HepG2 (cell line): ENCODE data around the gene HES3. TPM values are rescaled to one million over a fixed set of nuclear protein-coding genes. Genes with fewer than 3 reads are reported as not detected.
A peak's percentile ranks its signal among the peaks of the same experiment; 100 is the strongest.

Source experiments
- BCL6 ChIP-seq: IDR thresholded peaks from 2 replicates; pipeline ENCODE4 v1.6.1; 2016; ENCODE audit warnings: missing genetic modification reagents, missing compliant biosample characterization
- CTCF ChIP-seq: sonication (generic); formaldehyde crosslinking; IDR thresholded peaks from 2 replicates; pipeline ENCODE4 v1.5.0; 2020; ENCODE audit warnings: mild to moderate bottlenecking, missing genetic modification reagents, moderate library complexity
- GLI4 ChIP-seq: sonication (generic); formaldehyde crosslinking; IDR thresholded peaks from 2 replicates; pipeline ENCODE4 v1.5.1; 2020; ENCODE audit warnings: missing genetic modification reagents, mild to moderate bottlenecking, moderate library complexity, borderline replicate concordance
- GPBP1L1 ChIP-seq: sonication (generic); formaldehyde crosslinking; IDR thresholded peaks from 2 replicates; pipeline ENCODE4 v1.5.0; 2020; ENCODE audit warnings: mild to moderate bottlenecking, missing genetic modification reagents
- GTF2F1 ChIP-seq: fragments of 150-350 bp; IDR thresholded peaks from 2 replicates; pipeline ENCODE4 v1.6.1; 2014; ENCODE audit warnings: low read length
- HES4 ChIP-seq: sonication (generic); formaldehyde crosslinking; IDR thresholded peaks from 2 replicates; pipeline ENCODE4 v1.9.0; 2021; ENCODE audit warnings: mild to moderate bottlenecking, missing genetic modification reagents, borderline replicate concordance
- HOXA7 ChIP-seq: sonication (generic); formaldehyde crosslinking; IDR thresholded peaks from 2 replicates; pipeline ENCODE4 v1.8.1; 2022; ENCODE audit warnings: mild to moderate bottlenecking, missing genetic modification reagents, moderate library complexity
- IKZF5 ChIP-seq: IDR thresholded peaks from 2 replicates; pipeline ENCODE4 v1.6.1; 2018; ENCODE audit warnings: missing genetic modification reagents, mild to moderate bottlenecking, missing compliant biosample characterization
- PAX8 ChIP-seq: sonication (generic); formaldehyde crosslinking; IDR thresholded peaks from 2 replicates; pipeline ENCODE4 v1.8.0; 2022; ENCODE audit warnings: mild to moderate bottlenecking, missing genetic modification reagents, borderline replicate concordance
- POLR2A ChIP-seq, 2 experiments: IDR thresholded peaks; 2 replicates each; pipeline ENCODE4 v1.6.1; 2011; ENCODE audit warnings: low read depth in 2 of 2, low read length in 2 of 2, mild to moderate bottlenecking in 1 of 2, moderate library complexity in 1 of 2; ENCODE audit not compliant: insufficient read depth in 1 of 2
- RAD21 ChIP-seq: fragments of 450-650 bp; formaldehyde crosslinking; IDR thresholded peaks from 2 replicates; pipeline ENCODE4 v1.5.0; 2020; ENCODE audit warnings: mild to moderate bottlenecking
- SNAI1 ChIP-seq: sonication (generic); formaldehyde crosslinking; IDR thresholded peaks from 2 replicates; pipeline ENCODE4 v1.5.0; 2020; ENCODE audit warnings: mild to moderate bottlenecking, missing genetic modification reagents, borderline replicate concordance
- SRSF9 ChIP-seq: fragments of 200-400 bp; formaldehyde crosslinking; IDR thresholded peaks from 2 replicates; pipeline ENCODE4 v1.6.1; 2018; ENCODE audit warnings: borderline replicate concordance, mild to moderate bottlenecking, low read depth, low read length; ENCODE audit not compliant: insufficient read depth, poor library complexity, severe bottlenecking
- ZNF234 ChIP-seq: sonication (generic); formaldehyde crosslinking; conservative IDR thresholded peaks from 2 replicates; pipeline ENCODE4 v1.5.1; 2020; ENCODE audit warnings: mild to moderate bottlenecking, missing genetic modification reagents
- ZNF34 ChIP-seq: sonication (generic); formaldehyde crosslinking; IDR thresholded peaks from 2 replicates; pipeline ENCODE4 v1.4.0; 2020; ENCODE audit warnings: mild to moderate bottlenecking, missing genetic modification reagents, borderline replicate concordance
- polyA plus RNA-seq, 8 experiments: library from polyadenylated mRNA; depleted of rRNA in 3 of 8; stranded (reverse) in 7 of 8; unstranded in 1 of 8; fragments of >200 nt; fragmentation: Illumina TruSeq in 4 of 8; extraction: Trizol in 4 of 8; gene quantifications; 2 replicates each; pipeline versions ENCODE4 v1.2.1 to v1.2.3, GENCODE V29; 2011 to 2016; ENCODE audit warnings: low read depth in 4 of 8, missing spikeins in 1 of 8, mixed read lengths in 1 of 8; ENCODE audit not compliant: insufficient read depth in 1 of 8
- total RNA-seq, 5 experiments: library from RNA; depleted of rRNA; stranded (reverse); fragments of >200 nt; fragmentation: Illumina TruSeq; extraction: Trizol; gene quantifications; 2 replicates each; pipeline ENCODE4 v1.2.3, GENCODE V29; 2016; ENCODE audit warnings: low read depth in 1 of 5
- TF ChIP-seq, protein P1 (sequence below): fragments of 450-650 bp; IDR thresholded peaks from 2 replicates; pipeline ENCODE4 v1.6.1; 2017

HES3 gene
- total and polyA plus RNA-seq, 2 of the 13 experiments (the other 11 are each of a cell fraction or from before 2014, with no cell fraction given): not detected

DNA sequence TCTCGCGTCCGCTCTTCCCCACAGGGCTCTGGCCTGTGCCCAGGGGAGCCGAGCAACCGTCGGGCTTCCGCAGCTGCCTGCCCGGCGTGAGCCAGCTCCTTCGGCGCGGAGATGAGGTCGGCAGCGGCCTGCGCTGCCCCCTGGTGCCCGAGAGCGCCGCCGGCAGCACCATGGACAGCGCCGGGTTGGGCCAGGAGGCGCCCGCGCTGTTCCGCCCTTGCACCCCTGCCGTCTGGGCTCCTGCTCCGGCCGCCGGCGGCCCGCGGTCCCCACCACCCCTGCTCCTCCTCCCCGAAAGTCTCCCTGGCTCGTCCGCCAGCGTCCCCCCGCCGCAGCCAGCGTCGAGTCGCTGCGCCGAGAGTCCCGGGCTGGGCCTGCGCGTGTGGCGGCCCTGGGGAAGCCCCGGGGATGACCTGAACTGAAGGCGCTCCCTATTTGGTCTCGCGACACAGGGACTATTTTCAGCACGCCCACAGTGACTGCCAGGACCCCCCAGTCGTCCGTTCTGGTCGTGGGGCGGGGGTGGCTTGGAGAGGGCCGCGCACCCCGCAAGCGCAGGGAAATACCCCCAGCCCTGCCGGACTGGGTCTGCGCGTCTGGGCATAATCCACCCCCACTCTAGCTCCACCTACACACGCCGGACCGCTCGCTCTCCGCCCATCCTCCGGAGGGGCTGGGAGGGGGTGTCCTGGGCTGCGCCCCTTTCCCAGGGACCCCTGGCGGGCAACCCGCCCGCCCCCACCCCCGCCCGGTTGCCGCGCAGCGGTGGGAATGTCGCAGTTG, 1.3 kb downstream of the HES3 start (continued):
- peak; percentile 98; the same call in 1 of the 2 replicates for TF ChIP-seq PAX8
- TF ChIP-seq GPBP1L1 (CRISPR knock-in tag): no peak
- TF ChIP-seq SRSF9: no peak
- no peak for TF ChIP-seq ZNF34
- TF ChIP-seq GTF2F1: no peak
- TF ChIP-seq GLI4 (CRISPR knock-in tag): peak; percentile 98
- TF ChIP-seq ZNF234: peak; percentile 99
- peak; percentile 97 for TF ChIP-seq SNAI1 (CRISPR knock-in tag)
- TF ChIP-seq RAD21: peak; percentile 95
- TF ChIP-seq POLR2A (IDR thresholded peaks at IDR 0.05; ENCODE audit: insufficient read depth in 1 of 2, low read depth in 2 of 2, low read length in 2 of 2): no peak
- peak; percentile 100 for TF ChIP-seq HES4 (CRISPR knock-in tag)
- peak; percentile 95 for TF ChIP-seq IKZF5
- peak; percentile 77 for TF ChIP-seq BCL6 (CRISPR knock-in tag)
- TF ChIP-seq CTCF: peak; percentile 94
- TF ChIP-seq, protein P1, sequence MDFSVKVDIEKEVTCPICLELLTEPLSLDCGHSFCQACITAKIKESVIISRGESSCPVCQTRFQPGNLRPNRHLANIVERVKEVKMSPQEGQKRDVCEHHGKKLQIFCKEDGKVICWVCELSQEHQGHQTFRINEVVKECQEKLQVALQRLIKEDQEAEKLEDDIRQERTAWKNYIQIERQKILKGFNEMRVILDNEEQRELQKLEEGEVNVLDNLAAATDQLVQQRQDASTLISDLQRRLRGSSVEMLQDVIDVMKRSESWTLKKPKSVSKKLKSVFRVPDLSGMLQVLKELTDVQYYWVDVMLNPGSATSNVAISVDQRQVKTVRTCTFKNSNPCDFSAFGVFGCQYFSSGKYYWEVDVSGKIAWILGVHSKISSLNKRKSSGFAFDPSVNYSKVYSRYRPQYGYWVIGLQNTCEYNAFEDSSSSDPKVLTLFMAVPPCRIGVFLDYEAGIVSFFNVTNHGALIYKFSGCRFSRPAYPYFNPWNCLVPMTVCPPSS: no peak
- TF ChIP-seq HOXA7 (CRISPR knock-in tag): peak; percentile 98
